HTERT RPE-1 (cell line): ENCODE results near the gene ATP1B3.
"Not testable (repeated sequence)": the region's sequence is repeated elsewhere in the genome, so short reads cannot be mapped to it uniquely, and the experiment has no call there.

ENCODE experiments used
- in situ Hi-C: fragments of 300-500 bp; cut with MboI; formaldehyde crosslinking; loops from 4 replicates; pipeline ENCODE4 v1.14.3; 2020; ENCODE audit warnings: low sequenced_read_pairs

Gene ATP1B3

GRCh38 chr3:141876381-141876890 is at the start of gene ATP1B3:
ATP1B3 (plus strand) TSS chr3:141876643; CDS start chr3:141876802, 159 bp downstream.
- in situ Hi-C loops, result no loop called here

- in situ Hi-C loops, result no loop called here
Observed at GRCh38 chr3:141828487-141828886, 48.0 kb upstream of the ATP1B3 start.

GRCh38 chr3:141828890-141829289 is 47.6 kb upstream of the ATP1B3 start:
- in situ Hi-C loops, result no loop called here

DNA sequence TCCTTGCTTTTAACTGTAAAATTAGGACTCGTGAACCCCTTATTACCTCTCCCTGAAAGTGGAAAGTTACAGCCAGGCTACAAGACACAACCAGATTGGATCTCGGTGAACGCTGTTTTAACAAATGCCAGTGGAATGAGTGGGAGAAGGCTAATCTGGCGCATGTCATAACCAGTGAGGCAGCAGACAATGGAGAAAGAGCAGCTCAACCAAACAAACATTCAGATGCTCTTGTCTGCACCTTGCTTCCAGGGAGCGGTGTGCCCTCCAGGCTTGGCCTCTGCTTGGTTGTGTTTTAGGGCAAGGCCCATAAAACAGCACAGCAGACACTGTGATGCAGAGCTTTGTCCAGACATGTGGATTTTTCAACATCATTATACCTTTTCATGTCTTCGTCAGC is 45.9 kb upstream of the ATP1B3 start:
- in situ Hi-C loops, result no loop called here

DNA sequence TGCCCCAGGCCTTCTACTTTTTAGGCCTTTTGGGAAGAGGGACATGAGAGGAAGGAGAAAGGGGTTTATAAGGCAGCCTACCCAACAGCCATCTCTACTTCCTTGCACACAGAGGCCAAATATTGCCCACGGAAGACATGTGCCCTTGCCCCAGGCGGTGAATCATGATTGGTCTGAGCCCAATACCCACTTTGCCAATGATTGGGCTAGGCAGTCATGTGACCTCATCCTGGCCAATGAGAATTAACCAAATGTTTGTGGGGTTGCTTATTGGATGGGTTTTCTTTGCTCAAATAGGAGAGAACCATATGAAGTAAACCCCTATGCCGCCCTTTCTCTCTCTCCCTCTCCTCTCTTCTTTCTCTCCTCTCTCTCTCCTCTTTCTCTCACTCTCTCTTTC is 42.2 kb upstream of the ATP1B3 start:
- in situ Hi-C loops, result no loop called here

GRCh38 chr3:141835557-141836229 is 40.8 kb upstream of the ATP1B3 start:
- in situ Hi-C loops, result no loop called here

DNA sequence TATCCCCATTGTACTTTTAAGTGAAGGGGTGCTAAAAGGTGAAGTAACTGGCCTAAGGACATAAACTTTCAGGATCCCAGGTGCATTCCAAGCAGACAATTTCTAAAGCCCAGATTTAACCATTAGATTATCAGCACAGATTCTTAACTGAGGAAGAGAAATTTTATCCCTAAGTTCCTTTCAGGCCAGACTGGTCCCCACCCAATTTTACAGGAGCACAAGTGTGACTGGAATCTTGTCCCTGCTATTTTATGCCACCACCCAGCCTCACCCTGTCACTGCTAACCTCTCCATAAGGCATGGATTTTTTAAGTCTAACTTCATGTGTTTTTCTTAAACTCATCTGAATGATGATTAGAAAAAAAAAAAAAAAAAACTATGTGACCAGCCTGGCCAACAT is 37.1 kb upstream of the ATP1B3 start:
- in situ Hi-C loops, result no loop called here

DNA sequence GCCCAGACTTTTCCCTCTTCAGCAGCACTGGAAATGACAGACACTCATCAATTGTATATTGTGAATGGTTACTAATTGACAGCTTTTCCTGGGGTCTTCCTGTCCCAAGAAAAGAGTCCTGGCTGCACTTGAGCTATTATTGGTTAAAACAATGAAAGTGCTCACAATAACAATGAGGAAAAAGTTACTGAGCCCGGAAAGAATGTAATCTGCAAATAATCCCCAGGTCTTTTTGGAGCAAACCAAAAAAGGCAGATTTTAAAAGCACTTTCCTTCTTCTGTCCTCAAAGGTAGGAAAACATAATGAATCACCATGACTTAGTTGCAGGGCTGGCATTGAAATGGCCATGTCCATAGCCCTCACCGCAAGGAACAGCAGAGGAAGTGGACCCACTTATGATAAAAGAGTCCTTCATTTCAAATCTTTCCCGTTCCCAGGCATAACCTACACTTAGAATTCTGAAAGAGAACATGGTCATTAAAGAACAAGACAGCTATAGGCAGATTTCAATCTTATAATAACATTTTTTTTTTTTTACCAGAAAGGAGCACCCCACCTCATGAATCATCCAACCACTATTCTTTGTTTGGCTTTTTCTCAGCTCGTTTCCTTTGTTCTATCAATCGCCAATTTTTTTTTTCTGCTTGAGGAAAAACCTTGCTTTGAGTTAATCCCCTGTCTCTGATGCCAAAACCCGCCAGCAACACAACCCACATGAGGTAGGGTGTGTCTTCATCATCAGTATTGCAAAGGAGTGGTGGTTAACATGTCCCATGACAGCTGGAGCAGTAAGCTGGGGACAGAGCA is 35.5 kb upstream of the ATP1B3 start:
- in situ Hi-C loops, result no loop called here

- in situ Hi-C loops, result no loop called here
Observed at GRCh38 chr3:141844108-141844507, 32.3 kb upstream of the ATP1B3 start.

GRCh38 chr3:141844812-141845211 is 31.6 kb upstream of the ATP1B3 start:
- in situ Hi-C loops, result no loop called here

- in situ Hi-C loops, result no loop called here
Observed at GRCh38 chr3:141845407-141846049, 30.9 kb upstream of the ATP1B3 start.

DNA sequence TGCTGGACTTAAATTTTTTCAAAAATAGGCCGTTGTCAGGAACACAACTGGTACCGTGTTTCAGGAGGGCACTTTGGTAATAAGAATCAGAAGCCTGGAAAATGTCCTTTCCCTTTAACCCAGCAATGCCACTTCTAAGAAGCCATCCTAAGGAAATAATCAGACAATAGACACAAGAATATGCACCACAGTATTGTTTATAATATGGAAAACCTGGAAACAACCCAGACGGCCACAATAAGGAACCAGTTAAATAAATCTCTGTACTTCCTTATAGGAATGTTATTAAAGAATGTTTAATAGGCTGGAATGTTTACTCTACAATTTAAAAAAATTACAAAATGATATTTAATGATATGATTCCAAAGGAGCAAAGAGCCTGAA is 30.4 kb upstream of the ATP1B3 start:
- in situ Hi-C loops, result no loop called here

DNA sequence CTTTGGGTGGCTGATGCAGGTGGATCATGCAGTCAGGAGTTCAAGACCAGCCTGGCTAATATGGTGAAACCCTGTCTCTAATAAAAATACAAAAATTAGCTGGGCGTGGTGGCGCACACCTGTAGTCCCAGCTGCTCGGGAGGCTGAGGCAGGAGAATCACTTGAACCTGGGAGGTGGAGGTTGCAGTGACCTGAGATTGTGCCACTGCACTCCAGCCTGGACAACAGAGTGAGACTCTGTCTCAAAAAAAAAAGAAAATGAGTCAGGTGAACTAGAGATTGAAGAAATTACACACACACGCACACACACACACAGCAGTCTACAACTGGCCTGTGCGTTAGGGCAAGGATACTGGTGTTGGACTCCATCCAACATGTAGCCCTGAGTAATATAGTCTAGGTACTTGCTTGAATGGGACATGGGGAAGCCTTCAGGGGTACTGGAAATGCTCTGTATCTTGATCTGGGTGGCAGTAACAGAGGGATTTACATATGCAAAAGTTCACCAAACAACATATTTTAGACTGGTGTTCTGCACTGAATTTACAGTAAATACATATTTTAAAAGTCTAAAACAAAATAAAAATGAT is 28.2 kb upstream of the ATP1B3 start:
- in situ Hi-C loops, result not testable (repeated sequence)

DNA sequence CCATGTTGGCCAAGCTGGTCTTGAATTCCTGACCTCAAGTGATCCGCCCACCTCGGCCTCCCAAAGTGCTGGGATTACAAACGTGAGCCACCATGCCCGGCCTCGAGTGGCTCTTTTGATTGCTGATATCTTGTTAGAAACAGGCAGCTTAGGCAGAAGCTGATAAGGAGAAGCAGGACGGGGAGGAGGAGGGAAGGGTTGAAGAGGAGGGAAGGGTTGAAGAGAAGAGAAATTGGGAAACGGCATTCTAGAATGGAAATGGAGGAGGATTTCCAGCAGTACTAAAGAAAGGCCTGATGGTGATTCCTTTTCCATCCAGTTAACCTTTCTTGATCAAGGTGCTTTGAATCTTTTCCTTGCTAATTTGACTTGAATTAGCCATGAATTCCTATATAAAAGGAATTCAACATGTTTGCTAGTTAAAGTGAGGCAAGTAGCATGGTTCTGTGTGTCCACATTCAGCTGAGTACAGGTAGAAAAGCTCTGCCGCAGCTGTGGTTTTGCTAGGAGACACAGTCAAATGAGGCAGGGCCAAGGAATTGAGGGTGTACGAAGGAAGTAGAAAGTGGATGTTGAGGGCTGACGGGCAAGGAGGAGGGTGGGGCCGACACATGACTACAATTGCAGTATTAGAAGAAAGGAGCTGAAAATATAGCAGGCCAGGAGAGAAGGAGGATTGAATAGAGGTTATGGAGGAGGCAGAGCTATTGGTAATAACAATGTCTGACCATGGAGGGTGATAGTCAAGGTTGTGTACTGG is 27.2 kb upstream of the ATP1B3 start:
- in situ Hi-C loops, result no loop called here

DNA sequence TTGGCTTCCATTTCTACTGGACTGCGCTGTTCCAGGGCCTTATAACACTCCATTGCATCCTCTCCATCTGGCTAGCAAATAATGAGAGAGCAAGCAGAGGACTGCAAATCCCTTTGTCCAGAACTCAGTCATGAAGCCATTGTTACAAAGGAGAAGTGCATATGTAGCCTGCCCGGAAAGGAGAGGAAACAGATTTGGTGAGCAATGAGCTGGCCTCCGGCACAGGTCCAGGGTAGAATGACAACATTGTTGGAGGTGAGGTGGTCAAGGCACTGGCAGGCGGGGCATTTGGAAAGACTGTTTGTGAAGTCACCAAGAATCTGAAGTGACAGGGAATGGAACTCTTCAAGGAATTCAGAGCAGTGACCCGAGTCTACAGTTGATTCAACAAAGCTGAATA is 25.0 kb upstream of the ATP1B3 start:
- in situ Hi-C loops, result no loop called here

DNA sequence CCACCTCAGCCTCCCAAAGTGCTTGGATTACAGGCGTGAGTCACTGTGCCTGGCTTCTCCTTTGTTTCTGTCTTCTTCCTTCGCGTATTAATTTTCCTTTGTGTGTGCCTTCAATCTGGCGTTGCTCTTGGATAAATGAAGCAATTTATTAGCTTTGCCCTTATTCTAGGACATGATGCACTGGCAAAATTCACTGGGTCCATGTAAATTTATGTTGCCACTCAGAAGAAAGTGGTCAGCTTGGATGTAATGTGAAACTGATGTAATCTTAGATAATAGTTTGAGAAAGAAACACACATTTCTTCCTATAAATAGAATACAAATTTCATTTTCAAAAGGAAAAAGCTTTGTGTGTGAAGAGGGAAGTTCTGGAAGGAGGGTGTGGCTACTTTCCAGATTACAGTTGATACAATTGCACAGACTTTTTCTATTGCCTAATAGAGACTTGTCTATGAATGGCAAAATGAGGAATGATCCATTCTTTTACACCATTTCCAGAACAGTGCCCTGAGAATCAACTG is 23.3 kb upstream of the ATP1B3 start:
- in situ Hi-C loops, result no loop called here

GRCh38 chr3:141853629-141854168 is 22.7 kb upstream of the ATP1B3 start:
- in situ Hi-C loops, result no loop called here

DNA sequence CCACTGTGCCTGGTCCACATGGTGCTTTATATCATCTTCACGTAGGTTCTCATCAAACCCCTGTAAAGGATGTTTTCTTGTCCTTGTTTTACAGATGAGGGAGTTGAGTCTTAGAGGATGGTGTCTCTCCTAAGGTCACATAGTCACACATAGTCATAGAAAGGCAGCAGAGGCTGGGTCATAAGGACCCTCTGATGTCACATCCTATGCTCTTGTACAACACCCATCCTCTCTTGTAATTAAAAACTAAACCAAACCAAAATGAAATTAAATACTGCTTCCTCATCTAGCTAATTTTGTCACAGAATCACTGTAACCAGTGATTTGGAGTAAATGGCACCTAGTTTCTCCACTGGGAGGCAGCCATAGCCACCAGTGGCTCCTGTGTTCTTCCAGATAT is 21.8 kb upstream of the ATP1B3 start:
- in situ Hi-C loops, result no loop called here

GRCh38 chr3:141858312-141858711 is 18.1 kb upstream of the ATP1B3 start:
- in situ Hi-C loops, result no loop called here

DNA sequence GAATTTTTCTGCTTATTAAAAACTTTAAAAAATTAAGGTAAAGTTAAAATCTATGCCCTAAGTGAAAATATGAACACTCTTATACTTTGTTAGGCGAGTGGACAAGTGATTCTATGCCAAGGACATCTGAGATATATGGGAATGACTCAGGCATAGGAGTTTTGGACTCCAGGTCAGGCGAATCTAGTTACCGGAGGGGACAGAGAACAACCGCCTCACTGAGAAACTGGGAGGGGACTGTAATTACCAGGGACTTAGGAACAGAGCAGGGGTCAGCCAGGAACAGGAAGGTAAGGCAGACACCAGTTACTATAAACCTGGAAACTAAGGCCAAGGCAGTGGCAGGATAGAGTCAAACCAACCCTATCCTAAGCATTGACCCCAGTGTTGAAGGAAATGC is 16.8 kb upstream of the ATP1B3 start:
- in situ Hi-C loops, result no loop called here
